A549 (cell line): ENCODE data around the gene TTL. TPM values are rescaled to one million over a fixed set of nuclear protein-coding genes. Genes with fewer than 3 reads are reported as not detected.
A peak's percentile ranks its signal among the peaks of the same experiment; 100 is the strongest.

ENCODE experiments used
- ATAC-seq, 2 experiments: fragments of 200-7000 bp in 1 of 2; fragments of >200 bp in 1 of 2; cut with Nextera tagmentation in 1 of 2; cut with Tn5 transposase in 1 of 2; 3 replicates each; pipeline versions ENCODE4 v1.8.0 to v1.9.1; 2018 to 2020; ENCODE audit warnings: mild to moderate bottlenecking in 1 of 2, moderate library complexity in 1 of 2
- CTCF ChIA-PET: fragments of 300-600 bp; sonication (Branson Sonifier 250); formaldehyde crosslinking; extraction: SDS; loops from one replicate; lab custom pipeline; 2021; ENCODE audit warnings: antibody characterized with exemption, inconsistent platforms; lab: Yijun Ruan, JAX
- POLR2A ChIA-PET: fragments of 350-600 bp; formaldehyde crosslinking; extraction: SDS; loops from one replicate; lab custom pipeline; 2021; ENCODE audit warnings: antibody characterized with exemption, inconsistent platforms; lab: Yijun Ruan, JAX
- DNase-seq, 2 experiments: peaks; one replicate each; pipeline versions ENCODE4 v3.0.0 to v3.0.0-alpha.2; 2011 to 2016; ENCODE audit warnings: low read depth in 1 of 2, low spot score in 1 of 2
- FAIRE-seq: peaks from 2 replicates; lab custom pipeline; 2011; peaks lifted over from hg19 to GRCh38; lab: Jason Lieb, UNC
- H3K27ac ChIP-seq, 2 experiments: fragments of >200 bp; sonication (Bioruptor Twin); formaldehyde crosslinking; 3 replicates each; pipeline ENCODE4 v1.5.1; 2016 to 2017
- H3K4me1 ChIP-seq: fragments of >200 bp; sonication (Bioruptor Twin); formaldehyde crosslinking; 3 replicates; pipeline ENCODE4 v1.6.1; 2016
- H3K4me2 ChIP-seq: fragments of >200 bp; sonication (Bioruptor Twin); formaldehyde crosslinking; 3 replicates; pipeline ENCODE4 v1.6.1; 2016
- H3K4me3 ChIP-seq: fragments of >200 bp; sonication (Bioruptor Twin); formaldehyde crosslinking; 3 replicates; pipeline ENCODE4 v1.5.1; 2016
- H3K9me3 ChIP-seq: fragments of >200 bp; sonication (Bioruptor Twin); formaldehyde crosslinking; 3 replicates; pipeline ENCODE4 v1.6.1; 2016
- ATOH8 ChIP-seq: fragments of 250-450 bp; sonication (Bioruptor Pico); IDR thresholded peaks from 2 replicates; pipeline ENCODE4 v1.5.0; 2020; ENCODE audit warnings: low read depth, mild to moderate bottlenecking, moderate library complexity
- BCL3 ChIP-seq: fragments of >200 bp; sonication (Bioruptor Twin); formaldehyde crosslinking; IDR thresholded peaks from 3 replicates; pipeline ENCODE4 v1.6.1; 2016
- CTCF ChIP-seq: fragments of >200 bp; sonication (Bioruptor Twin); formaldehyde crosslinking; IDR thresholded peaks from 3 replicates; pipeline ENCODE4 v1.5.1; 2016
- FOSB ChIP-seq: fragments of 250-450 bp; sonication (Bioruptor Pico); IDR thresholded peaks from 2 replicates; pipeline ENCODE4 v1.5.0; 2020; ENCODE audit warnings: mild to moderate bottlenecking, moderate library complexity
- FOXS1 ChIP-seq: fragments of 250-450 bp; sonication (Bioruptor Pico); IDR thresholded peaks from 2 replicates; pipeline ENCODE4 v1.5.0; 2020; ENCODE audit warnings: mild to moderate bottlenecking, moderate library complexity
- GATA3 ChIP-seq: IDR thresholded peaks from 2 replicates; pipeline ENCODE4 v1.6.1; 2012; ENCODE audit warnings: borderline replicate concordance
- HOXB13 ChIP-seq: fragments of 250-450 bp; sonication (Bioruptor Pico); IDR thresholded peaks from 2 replicates; pipeline ENCODE4 v1.5.0; 2020; ENCODE audit warnings: low read depth, mild to moderate bottlenecking, moderate library complexity
- PBX3 ChIP-seq: IDR thresholded peaks from 2 replicates; pipeline ENCODE4 v1.6.1; 2012
- PHF8 ChIP-seq: fragments of 200-600 bp; sonication (generic); IDR thresholded peaks from 2 replicates; pipeline ENCODE4 v1.6.1; 2016; ENCODE audit warnings: low read depth, mild to moderate bottlenecking, antibody characterized with exemption, moderate library complexity, borderline replicate concordance
- POLR2A ChIP-seq: IDR thresholded peaks from 2 replicates; pipeline ENCODE4 v1.6.1; 2012; ENCODE audit warnings: mild to moderate bottlenecking, low read length
- POLR2AphosphoS2 ChIP-seq: conservative IDR thresholded peaks from 2 replicates; pipeline ENCODE4 v1.6.1; 2012; ENCODE audit warnings: low read length, improper control_type of control experiment, inconsistent platforms
- REST ChIP-seq: fragments of 200-600 bp; sonication (generic); IDR thresholded peaks from 2 replicates; pipeline ENCODE4 v1.6.1; 2016; ENCODE audit warnings: antibody characterized with exemption, mild to moderate bottlenecking, moderate library complexity
- SMC3 ChIP-seq: fragments of >200 bp; sonication (Bioruptor Twin); formaldehyde crosslinking; IDR thresholded peaks from 3 replicates; pipeline ENCODE4 v1.6.1; 2018; ENCODE audit warnings: inconsistent platforms
- TFCP2L1 ChIP-seq: fragments of 250-450 bp; sonication (Bioruptor Pico); IDR thresholded peaks from 2 replicates; pipeline ENCODE4 v1.5.0; 2021; ENCODE audit warnings: mild to moderate bottlenecking
- WGBS: methylation state at CpG from one replicate; pipeline ENCODE4 v1.1.6; 2017; ENCODE audit errors: missing lambda C conversion rate; 5-methylcytosine and 5-hydroxymethylcytosine counted together
- polyA plus RNA-seq, 4 experiments: library from polyadenylated mRNA; depleted of rRNA in 3 of 4; stranded (reverse); fragments of >200 nt; fragmentation: RNase III in 1 of 4; extraction: RNeasy Plus Mini Kit Qiagen cat#74134 plus additional on column Dnase treatment in 1 of 4; gene quantifications; 2 replicates in 3 of 4; 3 replicates in 1 of 4; pipeline ENCODE4 v1.2.3, GENCODE V29; 2011 to 2017

TTL gene
- polyA plus RNA-seq, 2 of the 4 experiments (the other 2 are of a cell fraction), result 29.7 to 33.1 TPM

GRCh38 chr2:112540906-112541305 is 59.0 kb downstream of the TTL start:
- peak overlapping the region in 1 of 2 experiments; percentile 96; a peak in 4 of 6 replicates for H3K27ac ChIP-seq
- 60% methylated on average over 2 of the region's 2 CpGs for WGBS
- no peaks in the 10 kb centered on the region for H3K9me3 ChIP-seq
- CTCF ChIA-PET, result interaction anchor here (1.3 kb wide), 1 partner anchor 60 kb away, joined by 6 read pairs; no protein-coding TSS in a partner anchor
- no peak for DNase-seq
- POLR2A ChIA-PET, result interaction anchor here (0.7 kb wide), 1 partner anchor 643 kb away, joined by 4 read pairs; no protein-coding TSS in a partner anchor
- TF ChIP-seq POLR2AphosphoS2 (no peak), REST (no peak), PBX3 (no peak), CTCF (no peak), POLR2A (no peak), SMC3 (no peak)
- FAIRE-seq, result no peak
- H3K4me1 ChIP-seq, result peaks cover 23% of the 10 kb centered on the region; the same call in 2 of the 3 replicates
- H3K4me2 ChIP-seq, result peak overlapping the region; percentile 82
- no peak for ATAC-seq
- H3K4me3 ChIP-seq, result no peak overlapping the region

- Histone ChIP-seq H3K4me1 (peaks cover 23% of the 10 kb centered on the region; the same call in 2 of the 3 replicates), H3K9me3 (no peaks in the 10 kb centered on the region), H3K4me2 (peak overlapping the region; percentile 82), H3K4me3 (peak overlapping the region; percentile 96), H3K27ac (peak overlapping the region; percentile 85 to 96)
- peak; percentile 89 to 90 for ATAC-seq
- CTCF ChIA-PET, result interaction anchor here (1.3 kb wide), 1 partner anchor 61 kb away, joined by 6 read pairs; no protein-coding TSS in a partner anchor
- WGBS, result 24% methylated on average over 31 of the region's 34 CpGs
- POLR2A ChIA-PET, result no interaction called here
- peak; percentile 22; the same call in 1 of the 2 replicates for TF ChIP-seq FOXS1
- TF ChIP-seq POLR2A, result peak; percentile 52
- no peak for TF ChIP-seq ATOH8
- TF ChIP-seq FOSB (CRISPR knock-in tag), result 0 out of 2 replicates have a peak, but pooled peaks have one; percentile 57
- peak; percentile 64; the same call in 1 of the 2 replicates for TF ChIP-seq HOXB13 (CRISPR knock-in tag)
- TF ChIP-seq BCL3, result 0 out of 3 replicates have a peak, but pooled peaks have one; percentile 21
- TF ChIP-seq TFCP2L1 (CRISPR knock-in tag), result no peak
- peak; percentile 57 for TF ChIP-seq GATA3
- peak; percentile 32; the same call in 1 of the 2 replicates for TF ChIP-seq PHF8
- FAIRE-seq, result no peak
- DNase-seq, result peak; percentile 69 to 79
Measured at GRCh38 chr2:112541315-112542122, 59.6 kb downstream of the TTL start.
